Measurements from ENCODE around the gene LHPP.

DNA sequence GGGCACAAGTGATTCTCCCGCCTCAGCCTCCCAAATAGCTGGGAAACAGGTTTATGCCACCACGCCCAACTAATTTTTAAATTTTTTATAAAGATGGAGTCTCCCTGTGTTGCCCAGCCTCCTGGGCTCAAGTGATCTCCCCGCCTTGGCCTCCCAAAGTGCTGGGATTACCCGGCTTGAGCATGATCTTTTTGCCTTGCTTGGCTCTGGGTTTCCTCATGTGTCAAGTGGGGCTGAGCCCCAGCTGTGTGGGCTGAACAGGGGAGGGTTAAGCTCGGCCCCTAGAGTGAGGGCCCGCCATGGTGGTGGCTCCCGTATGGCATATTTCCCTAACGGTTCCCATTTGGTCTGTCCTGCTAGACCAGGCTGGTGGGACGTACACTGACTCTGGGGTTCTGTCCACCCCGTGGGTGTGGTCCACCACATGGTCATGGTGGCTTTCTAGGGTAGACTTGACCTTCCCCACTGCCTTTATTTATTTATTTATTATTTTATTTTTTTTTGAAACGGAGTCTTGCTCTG lies 66.3 kb downstream of the LHPP start:
- TF ChIP-seq, protein P1, sequence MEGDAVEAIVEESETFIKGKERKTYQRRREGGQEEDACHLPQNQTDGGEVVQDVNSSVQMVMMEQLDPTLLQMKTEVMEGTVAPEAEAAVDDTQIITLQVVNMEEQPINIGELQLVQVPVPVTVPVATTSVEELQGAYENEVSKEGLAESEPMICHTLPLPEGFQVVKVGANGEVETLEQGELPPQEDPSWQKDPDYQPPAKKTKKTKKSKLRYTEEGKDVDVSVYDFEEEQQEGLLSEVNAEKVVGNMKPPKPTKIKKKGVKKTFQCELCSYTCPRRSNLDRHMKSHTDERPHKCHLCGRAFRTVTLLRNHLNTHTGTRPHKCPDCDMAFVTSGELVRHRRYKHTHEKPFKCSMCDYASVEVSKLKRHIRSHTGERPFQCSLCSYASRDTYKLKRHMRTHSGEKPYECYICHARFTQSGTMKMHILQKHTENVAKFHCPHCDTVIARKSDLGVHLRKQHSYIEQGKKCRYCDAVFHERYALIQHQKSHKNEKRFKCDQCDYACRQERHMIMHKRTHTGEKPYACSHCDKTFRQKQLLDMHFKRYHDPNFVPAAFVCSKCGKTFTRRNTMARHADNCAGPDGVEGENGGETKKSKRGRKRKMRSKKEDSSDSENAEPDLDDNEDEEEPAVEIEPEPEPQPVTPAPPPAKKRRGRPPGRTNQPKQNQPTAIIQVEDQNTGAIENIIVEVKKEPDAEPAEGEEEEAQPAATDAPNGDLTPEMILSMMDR (IDR thresholded peaks at IDR 0.05; ENCODE audit: low read depth, low read length): no peak
- TF ChIP-seq, protein P2, sequence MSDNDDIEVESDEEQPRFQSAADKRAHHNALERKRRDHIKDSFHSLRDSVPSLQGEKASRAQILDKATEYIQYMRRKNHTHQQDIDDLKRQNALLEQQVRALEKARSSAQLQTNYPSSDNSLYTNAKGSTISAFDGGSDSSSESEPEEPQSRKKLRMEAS (IDR thresholded peaks at IDR 0.05; ENCODE audit: low read depth, low read length): no peak

All from NB4 (cell line).